Spleen (tissue), 11 donors: ENCODE results near the gene CEBPG. TPM values are rescaled to one million over a fixed set of nuclear protein-coding genes. Genes with fewer than 3 reads are reported as not detected.

Source experiments
- DNase-seq: peaks from one replicate; pipeline ENCODE4 v3.0.0-alpha.2; 2020
- H3K27ac ChIP-seq, 8 donors: fragments of 200-600 bp; sonication (generic) in 7 of 8; 1 replicate in 4 of 8; 2 replicates in 4 of 8; pipeline versions ENCODE4 v1.5.0 to v1.8.0; 2016 to 2021; ENCODE audit warnings: inconsistent platforms in 4 of 8, mild to moderate bottlenecking in 4 of 8, moderate library complexity in 1 of 8
- H3K27me3 ChIP-seq, 7 donors: fragments of 200-600 bp; sonication (generic) in 6 of 7; replicated peaks in 1 of 7; 1 replicate in 4 of 7; 2 replicates in 3 of 7; pipeline versions ENCODE4 v1.5.0 to v1.8.0; 2016 to 2021; ENCODE audit warnings: inconsistent platforms in 3 of 7, mild to moderate bottlenecking in 1 of 7
- H3K36me3 ChIP-seq, 6 donors: fragments of 200-600 bp; sonication (generic) in 5 of 6; 1 replicate in 4 of 6; 2 replicates in 2 of 6; pipeline versions ENCODE4 v1.5.0 to v1.8.0; 2016 to 2021; ENCODE audit warnings: inconsistent platforms in 2 of 6
- H3K4me1 ChIP-seq, 6 donors: fragments of 200-600 bp; sonication (generic) in 5 of 6; 1 replicate in 3 of 6; 2 replicates in 3 of 6; pipeline versions ENCODE4 v1.5.0 to v1.8.0; 2016 to 2021; ENCODE audit warnings: inconsistent platforms in 3 of 6
- H3K4me3 ChIP-seq, 8 donors: fragments of 200-600 bp; sonication (generic) in 7 of 8; 1 replicate in 4 of 8; 2 replicates in 4 of 8; pipeline versions ENCODE4 v1.5.0 to v1.8.0; 2016 to 2021; ENCODE audit warnings: inconsistent platforms in 4 of 8, mild to moderate bottlenecking in 4 of 8, moderate library complexity in 2 of 8
- H3K9me3 ChIP-seq, 8 donors: fragments of 200-600 bp; sonication (generic) in 7 of 8; 1 replicate in 4 of 8; 2 replicates in 4 of 8; pipeline versions ENCODE4 v1.5.0 to v1.8.0; 2016 to 2021; ENCODE audit warnings: inconsistent platforms in 4 of 8
- CTCF ChIP-seq, 11 experiments: fragments of 200-600 bp in 7 of 11; fragments of 450-650 bp in 4 of 11; sonication (generic) in 4 of 11; IDR thresholded peaks in 8 of 11; conservative IDR thresholded peaks in 3 of 11; 1 replicate in 7 of 11; 2 replicates in 4 of 11; pipeline versions ENCODE4 v1.4.0 to v1.8.0; 2016 to 2021; ENCODE audit warnings: antibody characterized with exemption in 11 of 11, inconsistent platforms in 4 of 11, mild to moderate bottlenecking in 1 of 11
- POLR2A ChIP-seq, 3 donors: fragments of 450-650 bp; IDR thresholded peaks; one replicate each; pipeline ENCODE4 v1.5.1; 2017; ENCODE audit warnings: antibody characterized with exemption in 3 of 3, mild to moderate bottlenecking in 1 of 3
- POLR2AphosphoS5 ChIP-seq, 3 donors: sonication (generic); formaldehyde crosslinking; IDR thresholded peaks; one replicate each; pipeline ENCODE4 v1.5.1; 2017; ENCODE audit warnings: antibody characterized with exemption in 3 of 3
- WGBS, 5 donors: extraction: QIAGEN DNeasy Blood & Tissue Kit in 3 of 5; methylation state at CpG; one replicate each; pipeline versions ENCODE4 v1.1.5 to v1.1.7; 2013 to 2018; 5-methylcytosine and 5-hydroxymethylcytosine counted together
- intact Hi-C: fragments of 100-400 bp; cut with DNase I; formaldehyde crosslinking; loops from one replicate; pipeline ENCODE4 v1.15.0; 2023; ENCODE audit warnings: low total_unique reads
- polyA plus RNA-seq, 3 donors: library from polyadenylated mRNA; stranded (reverse); fragments of 200-250 nt; gene quantifications; one replicate each; pipeline ENCODE4 v1.2.1, GENCODE V29; 2013
- total RNA-seq, 7 donors: library from RNA; depleted of rRNA in 3 of 7; stranded (reverse); fragments of >200 nt in 3 of 7; fragmentation: NEBNext Ultra II Directional in 4 of 7; extraction: Animal tissue kit (Norgen Biotek cat#: 25700) in 4 of 7; gene quantifications; one replicate each; pipeline versions ENCODE4 v1.1.0 to v1.2.1, GENCODE V29; 2016 to 2021
- donor health status: healthy with polysubstance abuse.
- donor health status: DM: no; HTN: no; CAD: no; lungs with moderate emphysema.
- donor health status: DM: no; HTN: no; CAD: no.
- donor health status: Bipolar disorder and iron deficiency.
- donor health status: healthy.
- donor health status: DM: no; HTN: no; CAD: no.
- donor health status: DM: yes; HTN: yes; CAD: no.

Gene CEBPG
- total and polyA plus RNA-seq, 10 donors: 9.3 to 21.1 (median 16.0) TPM

DNA sequence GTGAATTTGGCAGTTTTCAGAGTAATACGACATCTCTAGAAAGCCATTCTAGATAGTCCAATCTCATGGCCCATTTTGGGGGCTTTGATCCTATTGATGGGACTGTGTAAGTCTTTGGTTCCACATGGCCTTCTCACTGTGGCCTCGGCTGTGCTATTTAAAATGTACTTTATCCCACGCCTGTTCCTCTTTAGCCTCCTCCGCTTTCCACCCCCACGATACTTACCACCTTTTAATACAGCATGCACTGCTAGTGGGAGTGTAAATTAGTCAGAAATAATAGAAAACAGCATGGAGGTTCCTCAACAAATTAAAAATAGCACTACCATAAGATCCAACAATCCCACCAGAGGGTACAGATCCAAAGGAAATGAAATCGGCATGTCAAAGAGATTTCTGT is 28.3 kb upstream of the CEBPG start:
- WGBS, 5 donors: 88 to 95% (median 92%) methylated on average over 6 of the region's 6 CpGs
- intact Hi-C loops: no loop called here
- H3K4me1 ChIP-seq: no peaks in the 10 kb centered on the region

GRCh38 chr19:33346665-33347064 is 26.8 kb upstream of the CEBPG start:
- no peak for DNase-seq
- H3K36me3 ChIP-seq: no peaks in the 10 kb centered on the region
- no peak overlapping the region for H3K27ac ChIP-seq
- H3K4me1 ChIP-seq: no peaks in the 10 kb centered on the region
- H3K27me3 ChIP-seq: peaks cover 0 to 69% (median 10%) of the 10 kb centered on the region in 7 donors
- TF ChIP-seq CTCF (IDR thresholded peaks at IDR 0.05 in 8 of 11, conservative IDR thresholded peaks at IDR 0.05 in 3 of 11) (no peak), POLR2A (IDR thresholded peaks at IDR 0.05) (no peak), POLR2AphosphoS5 (IDR thresholded peaks at IDR 0.05) (no peak)
- no peak overlapping the region for H3K4me3 ChIP-seq
- intact Hi-C loops: no loop called here
- no peaks in the 10 kb centered on the region for H3K9me3 ChIP-seq

More for the DNA sequence above, 28.3 kb upstream of the CEBPG start:
- TF ChIP-seq POLR2AphosphoS5 (IDR thresholded peaks at IDR 0.05) (no peak), POLR2A (IDR thresholded peaks at IDR 0.05) (no peak), CTCF (IDR thresholded peaks at IDR 0.05 in 8 of 11, conservative IDR thresholded peaks at IDR 0.05 in 3 of 11) (no peak)
- H3K4me3 ChIP-seq: no peak overlapping the region
- H3K36me3 ChIP-seq: no peaks in the 10 kb centered on the region
- H3K27me3 ChIP-seq: peaks cover 0 to 66% (median 10%) of the 10 kb centered on the region in 7 donors
- H3K27ac ChIP-seq: no peak overlapping the region
- H3K9me3 ChIP-seq: no peaks in the 10 kb centered on the region
- no peak for DNase-seq

DNA sequence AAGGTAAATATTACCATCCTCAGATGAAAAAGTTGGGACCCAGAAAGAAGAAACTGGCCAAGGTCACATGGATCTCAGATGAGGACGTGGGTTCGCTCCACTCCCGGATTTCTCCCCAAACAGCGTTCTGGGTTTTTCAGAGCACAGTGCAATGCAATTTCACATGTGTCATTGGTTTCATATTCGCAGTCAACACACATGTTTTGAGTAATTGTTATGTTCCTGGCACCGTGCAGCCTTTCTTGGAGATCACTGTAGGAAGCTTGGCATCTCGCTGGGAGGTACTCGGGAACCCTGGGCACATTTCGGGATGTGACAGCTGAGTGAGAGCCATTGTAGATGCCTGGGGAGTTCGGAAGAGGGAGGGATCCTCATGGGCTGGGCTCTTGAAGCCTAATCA is 26.2 kb upstream of the CEBPG start:
- H3K4me1 ChIP-seq: no peaks in the 10 kb centered on the region
- H3K9me3 ChIP-seq: no peaks in the 10 kb centered on the region
- H3K4me3 ChIP-seq: no peak overlapping the region
- TF ChIP-seq POLR2AphosphoS5 (IDR thresholded peaks at IDR 0.05) (no peak), POLR2A (IDR thresholded peaks at IDR 0.05) (no peak), CTCF (IDR thresholded peaks at IDR 0.05 in 8 of 11, conservative IDR thresholded peaks at IDR 0.05 in 3 of 11) (no peak)
- intact Hi-C loops: no loop called here
- no peaks in the 10 kb centered on the region for H3K36me3 ChIP-seq
- WGBS, 5 donors: 83 to 90% (median 86%) methylated on average over 9 to 10 of the region's 10 CpGs
- DNase-seq: no peak
- H3K27ac ChIP-seq: no peak overlapping the region
- peaks cover 0 to 67% (median 10%) of the 10 kb centered on the region in 7 donors for H3K27me3 ChIP-seq

DNA sequence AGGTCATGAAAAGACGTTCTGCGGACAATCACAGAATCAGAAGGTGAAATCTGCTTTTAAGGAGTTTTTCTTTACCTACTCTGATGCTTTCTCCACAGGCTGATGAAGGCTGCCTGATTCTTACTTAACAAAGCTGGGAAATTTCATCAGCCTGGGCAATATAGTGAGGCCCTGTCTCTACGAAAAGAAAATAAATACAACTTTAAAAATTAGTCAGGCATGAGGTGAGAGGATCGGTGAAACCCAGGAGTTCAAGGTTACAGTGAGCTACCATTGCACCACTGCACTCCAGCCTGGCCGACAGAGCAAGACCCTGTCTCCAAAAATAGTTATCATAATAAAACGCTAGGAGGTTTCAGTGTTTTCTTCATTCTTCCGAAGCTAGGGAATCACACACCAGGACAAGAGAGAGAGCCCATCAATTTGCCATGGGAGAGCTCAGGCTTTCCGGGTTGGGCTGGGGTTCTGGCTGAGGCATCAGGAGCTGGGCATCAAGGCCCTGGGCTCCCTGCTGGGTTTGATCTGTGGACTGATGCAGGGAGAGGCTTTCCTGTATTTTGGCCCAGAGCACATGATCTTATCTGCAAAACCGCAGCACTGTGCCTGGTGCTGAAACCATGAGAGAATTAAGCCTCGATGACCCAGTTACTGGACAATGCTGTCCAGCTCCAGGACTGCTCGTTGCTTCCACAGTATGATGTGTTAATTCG is 25.1 kb upstream of the CEBPG start:
- H3K36me3 ChIP-seq: no peaks in the 10 kb centered on the region
- H3K27ac ChIP-seq: no peak overlapping the region
- intact Hi-C loops: no loop called here
- H3K4me1 ChIP-seq: no peaks in the 10 kb centered on the region
- no peak for DNase-seq
- no peak overlapping the region for H3K4me3 ChIP-seq
- 71 to 79% (median 74%) methylated on average over 12 of the region's 12 CpGs for WGBS, 5 donors
- H3K27me3 ChIP-seq: peaks cover 0 to 55% (median 10%) of the 10 kb centered on the region in 7 donors
- no peak for TF ChIP-seq POLR2A (IDR thresholded peaks at IDR 0.05)
- TF ChIP-seq CTCF (IDR thresholded peaks at IDR 0.05 in 8 of 11, conservative IDR thresholded peaks at IDR 0.05 in 3 of 11): no peak
- no peak for TF ChIP-seq POLR2AphosphoS5 (IDR thresholded peaks at IDR 0.05)
- H3K9me3 ChIP-seq: no peaks in the 10 kb centered on the region
